IgD-negative memory B cell (primary cell): ENCODE measurements around the gene FBLL1. TPM values are rescaled to one million over a fixed set of nuclear protein-coding genes. Genes with fewer than 3 reads are reported as not detected.
"Not testable (repeated sequence)": the region's sequence is repeated elsewhere in the genome, so short reads cannot be mapped to it uniquely, and the experiment has no call there.

Experiments
- H3K27ac Mint-ChIP-seq, 3 donors: one replicate each; pipeline ENCODE4 v1.8.0; 2020 to 2022; ENCODE audit warnings: mild to moderate bottlenecking in 3 of 3, mixed read lengths in 3 of 3, moderate library complexity in 1 of 3
- H3K27me3 Mint-ChIP-seq: one replicate; pipeline ENCODE4 v1.8.0; 2021; ENCODE audit warnings: mixed read lengths
- H3K36me3 Mint-ChIP-seq: one replicate; pipeline ENCODE4 v1.8.0; 2020; ENCODE audit warnings: mild to moderate bottlenecking, mixed read lengths
- H3K4me1 Mint-ChIP-seq, 3 donors: one replicate each; pipeline ENCODE4 v1.8.0; 2020 to 2022; ENCODE audit warnings: mixed read lengths in 3 of 3, mild to moderate bottlenecking in 1 of 3
- H3K4me3 Mint-ChIP-seq, 4 donors: one replicate each; pipeline ENCODE4 v1.8.0; 2020 to 2022; ENCODE audit warnings: mild to moderate bottlenecking in 4 of 4, mixed read lengths in 4 of 4, moderate library complexity in 3 of 4
- H3K9me3 Mint-ChIP-seq, 3 donors: one replicate each; pipeline ENCODE4 v1.8.0; 2020 to 2021; ENCODE audit warnings: mixed read lengths in 3 of 3, mild to moderate bottlenecking in 1 of 3
- polyA plus RNA-seq: library from polyadenylated mRNA; unstranded; fragments of 300-500 nt; fragmentation: Illumina TruSeq; gene quantifications from one replicate; pipeline ENCODE4 v1.2.3, GENCODE V29; 2021

The FBLL1 gene
- polyA plus RNA-seq, 1 donor from 2014 or later: not detected

GRCh38 chr5:168531191-168531590, 2.1 kb downstream of the FBLL1 start:
- H3K4me1 Mint-ChIP-seq: peaks cover 0 to 5% (median 4%) of the 10 kb centered on the region in 3 donors
- H3K9me3 Mint-ChIP-seq: peaks cover 0 to 7% (median 3%) of the 10 kb centered on the region in 3 donors
- peaks cover 6% of the 10 kb centered on the region for H3K36me3 Mint-ChIP-seq
- no peak overlapping the region for H3K4me3 Mint-ChIP-seq
- no peak overlapping the region for H3K27ac Mint-ChIP-seq
- peaks cover 39% of the 10 kb centered on the region for H3K27me3 Mint-ChIP-seq

- Mint-ChIP-seq H3K36me3 (peaks cover 6% of the 10 kb centered on the region), H3K27ac (no peak overlapping the region), H3K4me1 (peaks cover 0 to 5% (median 2%) of the 10 kb centered on the region in 3 donors), H3K9me3 (peaks cover 0 to 7% (median 3%) of the 10 kb centered on the region in 3 donors), H3K27me3 (peaks cover 39% of the 10 kb centered on the region), H3K4me3 (no peak overlapping the region)
Observed at GRCh38 chr5:168531987-168532864, 3.1 kb downstream of the FBLL1 start.

DNA sequence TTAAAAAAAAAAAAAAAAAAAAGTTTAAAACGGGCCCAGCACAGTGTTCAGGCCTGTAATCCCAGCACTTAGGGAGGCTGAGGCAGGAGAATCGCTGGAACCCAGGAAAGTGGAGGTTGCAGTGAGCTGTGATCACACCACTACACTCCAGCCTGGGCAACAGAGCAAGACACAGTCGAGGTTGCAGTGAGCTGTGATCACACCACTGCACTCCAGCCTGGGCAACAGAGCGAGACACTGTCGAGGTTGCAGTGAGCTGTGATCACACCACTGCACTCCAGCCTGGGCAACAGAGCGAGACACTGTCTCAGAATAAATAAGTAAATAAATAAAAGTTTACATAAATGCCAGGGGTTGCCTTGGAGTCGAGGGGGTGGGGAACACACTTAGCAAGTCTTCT, 5.2 kb downstream of the FBLL1 start:
- H3K4me3 Mint-ChIP-seq, H3K36me3 Mint-ChIP-seq, H3K9me3 Mint-ChIP-seq, H3K27ac Mint-ChIP-seq, H3K4me1 Mint-ChIP-seq: not testable (repeated sequence)
- peaks cover 23% of the 10 kb centered on the region for H3K27me3 Mint-ChIP-seq

DNA sequence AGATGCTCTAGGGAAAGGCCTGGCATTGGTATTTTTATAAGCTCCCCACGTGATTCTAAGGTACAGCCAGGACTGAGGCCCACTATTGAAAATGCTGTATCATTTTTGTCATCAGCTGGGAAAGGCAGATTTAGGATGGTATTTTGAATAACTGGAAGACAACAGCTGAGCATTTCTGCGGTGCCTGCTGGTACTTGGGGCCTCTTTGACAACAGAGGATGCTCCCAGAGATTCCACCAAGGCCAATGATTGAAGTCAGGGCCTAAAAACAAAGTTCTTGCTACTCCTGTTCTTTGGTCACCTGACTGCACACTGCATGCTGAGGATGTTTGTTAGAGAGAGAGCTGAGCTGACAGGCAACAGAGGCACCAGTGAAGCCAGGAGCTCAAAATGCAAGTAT, 8.1 kb downstream of the FBLL1 start:
- H3K9me3 Mint-ChIP-seq: peaks cover 0 to 1% (median 0%) of the 10 kb centered on the region in 3 donors
- no peak overlapping the region for H3K4me3 Mint-ChIP-seq
- H3K27ac Mint-ChIP-seq: no peak overlapping the region
- H3K27me3 Mint-ChIP-seq: peaks cover 3% of the 10 kb centered on the region
- H3K36me3 Mint-ChIP-seq: no peaks in the 10 kb centered on the region
- H3K4me1 Mint-ChIP-seq: no peaks in the 10 kb centered on the region

DNA sequence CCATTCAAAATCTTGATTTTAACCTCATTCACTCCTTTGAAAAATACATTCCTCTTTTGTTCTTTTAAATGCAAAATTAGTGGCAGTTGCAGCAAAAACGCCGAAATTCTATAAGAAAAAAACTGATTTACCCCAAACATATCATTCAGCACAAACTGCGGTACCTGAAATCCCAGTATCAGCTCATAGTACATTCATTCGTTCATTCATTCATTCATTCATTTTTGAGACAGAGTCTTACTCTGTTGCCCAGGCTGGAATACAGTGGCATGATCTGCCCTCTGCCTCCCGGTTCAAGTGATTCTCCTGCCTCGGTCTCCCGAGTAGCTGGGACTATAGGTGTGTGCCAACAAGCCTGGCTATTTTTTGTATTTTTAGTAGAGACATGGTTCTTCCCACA, 20.4 kb downstream of the FBLL1 start:
- H3K27ac Mint-ChIP-seq: no peak overlapping the region
- H3K4me3 Mint-ChIP-seq: no peak overlapping the region
- H3K27me3 Mint-ChIP-seq: no peaks in the 10 kb centered on the region
- H3K4me1 Mint-ChIP-seq: no peaks in the 10 kb centered on the region
- H3K36me3 Mint-ChIP-seq: peaks cover 12% of the 10 kb centered on the region
- peaks cover 0 to 4% (median 0%) of the 10 kb centered on the region in 3 donors for H3K9me3 Mint-ChIP-seq

DNA sequence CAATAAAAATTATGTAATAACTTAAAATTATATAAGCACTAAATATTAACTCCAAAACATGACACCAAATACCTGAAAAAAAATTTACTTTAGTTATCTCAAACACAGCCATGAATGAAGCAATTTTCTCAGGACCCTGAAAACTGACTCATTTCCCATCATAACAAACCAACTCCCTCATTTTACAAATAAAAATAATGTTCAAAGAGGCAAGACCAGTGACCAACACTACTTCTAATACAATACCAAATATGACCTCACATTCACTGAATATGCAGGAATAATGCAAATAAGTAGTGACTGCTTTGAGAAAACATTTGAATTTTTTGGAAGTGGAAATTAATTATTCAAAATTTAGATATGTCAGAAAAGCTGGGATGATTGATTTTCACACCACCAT, 21.6 kb downstream of the FBLL1 start:
- Mint-ChIP-seq H3K4me1 (no peaks in the 10 kb centered on the region), H3K4me3 (no peak overlapping the region), H3K9me3 (no peaks in the 10 kb centered on the region), H3K27ac (no peak overlapping the region), H3K36me3 (peaks cover 12% of the 10 kb centered on the region), H3K27me3 (no peaks in the 10 kb centered on the region)

- no peaks in the 10 kb centered on the region for H3K27me3 Mint-ChIP-seq
- H3K36me3 Mint-ChIP-seq: peaks cover 12% of the 10 kb centered on the region
- no peaks in the 10 kb centered on the region for H3K4me1 Mint-ChIP-seq
- no peak overlapping the region for H3K4me3 Mint-ChIP-seq
- no peaks in the 10 kb centered on the region for H3K9me3 Mint-ChIP-seq
- no peak overlapping the region for H3K27ac Mint-ChIP-seq
Observed at GRCh38 chr5:168552146-168552545, 23.0 kb downstream of the FBLL1 start.

DNA sequence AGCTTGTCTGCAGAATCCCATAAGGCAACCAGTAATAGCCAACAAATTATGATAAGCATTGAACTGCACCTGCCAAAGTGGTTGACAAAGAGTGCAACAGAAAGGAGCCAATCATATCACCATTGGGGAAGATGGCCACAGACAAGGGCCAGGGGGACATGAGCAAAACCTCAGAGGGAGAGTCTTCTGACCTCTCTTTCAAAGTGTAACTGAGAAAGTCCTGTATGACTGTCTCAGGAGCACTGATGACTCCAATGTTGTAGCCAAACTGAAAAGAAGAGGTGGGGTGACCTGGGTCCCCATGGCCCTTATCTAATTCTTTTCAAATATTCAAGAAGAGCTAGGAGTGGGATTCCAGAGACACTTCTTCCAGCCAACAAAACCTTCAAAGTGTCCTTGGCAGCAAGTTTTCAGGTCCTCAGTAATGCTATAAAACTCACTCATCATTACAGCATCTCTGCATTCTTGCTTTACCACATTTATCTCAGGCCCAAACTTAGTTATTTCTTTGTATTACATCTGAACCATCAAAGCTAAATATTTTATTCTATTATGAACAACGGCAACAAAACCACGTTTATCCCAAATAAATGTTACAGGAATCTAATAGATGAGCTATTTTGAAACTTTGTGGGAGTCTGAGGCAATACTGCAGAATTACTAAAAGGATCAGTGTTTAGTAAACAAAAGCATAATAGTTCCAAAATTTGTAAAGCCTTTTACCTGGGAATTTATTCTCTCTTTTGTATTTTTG, 24.4 kb downstream of the FBLL1 start:
- no peaks in the 10 kb centered on the region for H3K4me1 Mint-ChIP-seq
- H3K27ac Mint-ChIP-seq: peak overlapping the region in 1 of 3 donors; percentile 9
- no peaks in the 10 kb centered on the region for H3K9me3 Mint-ChIP-seq
- no peak overlapping the region for H3K4me3 Mint-ChIP-seq
- H3K36me3 Mint-ChIP-seq: peaks cover 10% of the 10 kb centered on the region
- H3K27me3 Mint-ChIP-seq: no peaks in the 10 kb centered on the region

DNA sequence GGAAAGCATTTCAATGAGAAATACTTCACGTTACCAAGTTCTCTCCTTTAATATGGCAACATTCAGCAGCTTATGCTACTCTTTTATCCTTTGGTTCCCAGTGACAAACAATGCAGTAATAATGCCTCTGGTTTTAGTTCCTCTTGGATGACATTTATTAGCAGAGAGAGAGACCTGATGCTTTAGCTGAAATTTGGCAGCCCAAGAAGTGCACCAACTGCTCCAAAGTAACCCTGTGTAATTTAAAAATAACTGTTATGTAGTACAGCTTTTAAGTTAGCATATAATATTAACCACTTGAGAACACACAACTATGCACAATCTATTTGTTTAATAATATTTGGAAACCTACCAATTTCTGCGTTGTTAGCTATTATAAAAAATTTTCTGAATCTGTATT, 28.3 kb downstream of the FBLL1 start:
- no peak overlapping the region for H3K27ac Mint-ChIP-seq
- H3K4me3 Mint-ChIP-seq: no peak overlapping the region
- H3K9me3 Mint-ChIP-seq: no peaks in the 10 kb centered on the region
- H3K4me1 Mint-ChIP-seq: peaks cover 0 to 2% (median 2%) of the 10 kb centered on the region in 3 donors
- H3K27me3 Mint-ChIP-seq: no peaks in the 10 kb centered on the region
- H3K36me3 Mint-ChIP-seq: peaks cover 10% of the 10 kb centered on the region

DNA sequence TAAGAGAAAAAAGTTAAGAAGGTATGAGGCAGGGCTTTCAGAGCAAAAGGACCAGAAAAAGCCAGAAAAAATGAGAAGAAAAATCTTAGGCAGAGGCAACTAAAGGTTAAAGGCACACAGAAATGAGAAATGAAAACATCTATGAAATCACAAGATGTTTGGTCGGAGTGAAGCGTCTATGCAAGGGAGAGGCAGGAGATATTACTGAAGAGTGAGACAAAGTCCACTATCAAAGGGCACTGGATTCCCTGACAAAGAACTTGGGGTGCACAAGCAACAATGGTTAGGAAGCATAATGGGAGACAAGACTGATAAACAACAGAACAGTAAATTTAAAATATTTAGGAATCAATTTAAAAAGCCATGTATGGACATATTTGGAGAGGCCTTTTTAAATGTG, 33.2 kb downstream of the FBLL1 start:
- H3K27ac Mint-ChIP-seq: peak overlapping the region in 1 of 3 donors; percentile 70
- peaks cover 4 to 5% (median 4%) of the 10 kb centered on the region in 3 donors for H3K4me1 Mint-ChIP-seq
- peaks cover 3% of the 10 kb centered on the region for H3K36me3 Mint-ChIP-seq
- H3K4me3 Mint-ChIP-seq: no peak overlapping the region
- no peaks in the 10 kb centered on the region for H3K27me3 Mint-ChIP-seq
- H3K9me3 Mint-ChIP-seq: no peaks in the 10 kb centered on the region

GRCh38 chr5:168563959-168564358, 34.9 kb downstream of the FBLL1 start:
- no peaks in the 10 kb centered on the region for H3K27me3 Mint-ChIP-seq
- H3K27ac Mint-ChIP-seq: no peak overlapping the region
- H3K36me3 Mint-ChIP-seq: peaks cover 5% of the 10 kb centered on the region
- H3K4me3 Mint-ChIP-seq: no peak overlapping the region
- peaks cover 4 to 5% (median 5%) of the 10 kb centered on the region in 3 donors for H3K4me1 Mint-ChIP-seq
- H3K9me3 Mint-ChIP-seq: no peaks in the 10 kb centered on the region

DNA sequence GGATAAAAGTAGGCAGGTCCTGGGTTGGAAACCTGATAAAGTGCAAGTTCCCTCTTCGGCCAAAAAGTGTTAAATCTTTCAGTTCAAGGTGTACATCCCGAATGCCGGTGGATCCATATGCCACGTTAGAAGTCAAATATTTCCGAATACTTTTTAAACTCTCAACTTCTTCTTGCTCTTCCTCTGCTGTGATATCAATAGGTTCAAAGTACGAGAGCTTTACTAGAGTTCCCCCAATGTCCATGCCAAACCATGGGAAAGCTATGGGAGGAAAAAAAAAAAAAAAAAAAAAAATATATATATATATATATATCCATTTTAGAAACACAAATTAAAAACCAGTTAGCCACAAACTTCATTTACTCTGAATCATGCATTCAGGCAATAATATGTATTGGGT, 39.6 kb downstream of the FBLL1 start:
- peaks cover 6% of the 10 kb centered on the region for H3K36me3 Mint-ChIP-seq
- H3K4me3 Mint-ChIP-seq: no peak overlapping the region
- no peak overlapping the region for H3K27ac Mint-ChIP-seq
- peaks cover 0 to 4% (median 4%) of the 10 kb centered on the region in 3 donors for H3K4me1 Mint-ChIP-seq
- no peaks in the 10 kb centered on the region for H3K27me3 Mint-ChIP-seq
- no peaks in the 10 kb centered on the region for H3K9me3 Mint-ChIP-seq

DNA sequence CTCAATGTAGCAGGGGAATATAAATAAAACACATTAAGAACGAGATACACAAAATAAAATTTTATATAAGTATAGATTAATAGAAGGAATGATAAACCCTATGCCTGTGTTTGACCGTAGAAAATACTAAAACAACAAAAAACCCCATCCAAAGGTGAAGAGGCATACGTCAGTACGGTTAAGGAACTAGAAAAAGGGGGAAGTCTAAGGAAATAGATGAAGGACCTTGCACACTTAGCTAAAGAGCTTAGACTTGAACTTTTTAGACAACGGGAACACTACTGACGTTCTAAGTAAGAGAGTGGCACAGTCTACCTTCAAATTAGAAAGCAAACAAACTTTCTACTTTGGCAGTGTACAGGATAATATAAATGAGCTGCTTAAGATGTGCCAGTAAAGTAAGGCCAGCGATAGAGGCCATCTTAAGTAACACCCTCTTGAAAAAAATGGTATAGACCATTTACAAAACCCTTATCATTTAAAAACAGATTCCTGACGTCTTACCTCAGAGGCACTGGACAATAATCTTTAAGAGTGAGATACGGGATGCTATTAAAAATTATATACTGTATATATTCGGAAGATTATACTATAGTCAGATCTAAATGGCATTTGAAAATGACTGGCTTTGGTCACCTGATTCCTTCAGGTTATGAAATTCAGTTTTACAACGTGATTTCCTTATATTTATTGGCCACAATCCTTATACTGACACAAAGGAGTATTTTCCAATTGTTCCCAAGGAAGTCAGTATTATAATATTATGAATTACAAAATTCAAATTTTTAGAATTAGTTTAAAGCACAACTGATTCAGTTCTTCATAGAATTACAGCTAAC, 41.6 kb downstream of the FBLL1 start:
- no peaks in the 10 kb centered on the region for H3K27me3 Mint-ChIP-seq
- H3K4me1 Mint-ChIP-seq: peaks cover 6 to 8% (median 6%) of the 10 kb centered on the region in 3 donors
- H3K9me3 Mint-ChIP-seq: no peaks in the 10 kb centered on the region
- peaks cover 6% of the 10 kb centered on the region for H3K36me3 Mint-ChIP-seq
- no peak overlapping the region for H3K27ac Mint-ChIP-seq
- H3K4me3 Mint-ChIP-seq: no peak overlapping the region

GRCh38 chr5:168573663-168574062, 44.6 kb downstream of the FBLL1 start:
- not testable (repeated sequence) for H3K27ac Mint-ChIP-seq, H3K9me3 Mint-ChIP-seq, H3K4me3 Mint-ChIP-seq, H3K27me3 Mint-ChIP-seq, H3K36me3 Mint-ChIP-seq
- peaks cover 23 to 27% (median 25%) of the 10 kb centered on the region in 3 donors for H3K4me1 Mint-ChIP-seq

DNA sequence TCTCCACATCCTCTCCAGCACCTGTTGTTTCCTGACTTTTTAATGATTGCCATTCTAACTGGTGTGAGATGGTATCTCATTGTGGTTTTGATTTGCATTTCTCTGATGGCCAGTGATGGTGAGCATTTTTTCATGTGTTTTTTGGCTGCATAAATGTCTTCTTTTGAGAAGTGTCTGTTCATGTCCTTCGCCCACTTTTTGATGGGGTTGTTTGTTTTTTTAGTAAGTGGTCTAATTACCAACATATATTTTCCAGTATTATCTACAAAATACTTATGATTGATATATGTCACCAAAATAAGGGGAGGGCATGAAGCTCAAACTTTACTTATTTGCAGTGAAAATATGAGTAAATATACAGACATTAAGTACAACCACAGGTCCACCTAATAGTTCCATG, 45.1 kb downstream of the FBLL1 start:
- not testable (repeated sequence) for H3K27ac Mint-ChIP-seq, H3K4me3 Mint-ChIP-seq, H3K27me3 Mint-ChIP-seq, H3K36me3 Mint-ChIP-seq, H3K9me3 Mint-ChIP-seq
- H3K4me1 Mint-ChIP-seq: peaks cover 23 to 27% (median 25%) of the 10 kb centered on the region in 3 donors
